LNCAP (cell line): ENCODE results near the gene DYNLRB2.

ENCODE experiments used
- TF ChIP-seq, protein P1 (sequence below): fragments of 450-650 bp; IDR thresholded peaks from 2 replicates; pipeline ENCODE4 v1.5.1; 2017; ENCODE audit warnings: mild to moderate bottlenecking

The DYNLRB2 gene

DNA sequence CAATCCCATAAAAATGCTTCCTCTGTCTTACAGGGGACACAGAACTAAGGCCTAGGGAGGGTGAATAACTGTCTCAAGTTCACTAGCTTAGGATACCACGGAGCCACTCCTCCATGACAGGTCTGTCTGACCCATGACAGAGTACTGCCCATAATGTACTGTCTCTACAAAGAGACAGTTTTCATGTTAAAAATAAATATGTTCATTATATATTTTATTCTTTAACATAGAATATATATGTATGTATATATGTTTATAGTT lies 28.3 kb upstream of the DYNLRB2 start:
- TF ChIP-seq, protein P1, sequence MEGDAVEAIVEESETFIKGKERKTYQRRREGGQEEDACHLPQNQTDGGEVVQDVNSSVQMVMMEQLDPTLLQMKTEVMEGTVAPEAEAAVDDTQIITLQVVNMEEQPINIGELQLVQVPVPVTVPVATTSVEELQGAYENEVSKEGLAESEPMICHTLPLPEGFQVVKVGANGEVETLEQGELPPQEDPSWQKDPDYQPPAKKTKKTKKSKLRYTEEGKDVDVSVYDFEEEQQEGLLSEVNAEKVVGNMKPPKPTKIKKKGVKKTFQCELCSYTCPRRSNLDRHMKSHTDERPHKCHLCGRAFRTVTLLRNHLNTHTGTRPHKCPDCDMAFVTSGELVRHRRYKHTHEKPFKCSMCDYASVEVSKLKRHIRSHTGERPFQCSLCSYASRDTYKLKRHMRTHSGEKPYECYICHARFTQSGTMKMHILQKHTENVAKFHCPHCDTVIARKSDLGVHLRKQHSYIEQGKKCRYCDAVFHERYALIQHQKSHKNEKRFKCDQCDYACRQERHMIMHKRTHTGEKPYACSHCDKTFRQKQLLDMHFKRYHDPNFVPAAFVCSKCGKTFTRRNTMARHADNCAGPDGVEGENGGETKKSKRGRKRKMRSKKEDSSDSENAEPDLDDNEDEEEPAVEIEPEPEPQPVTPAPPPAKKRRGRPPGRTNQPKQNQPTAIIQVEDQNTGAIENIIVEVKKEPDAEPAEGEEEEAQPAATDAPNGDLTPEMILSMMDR = no peak

- TF ChIP-seq, protein P1 = no peak
These were observed 25.4 kb upstream of the DYNLRB2 start for GRCh38 chr16:80515374-80515773.

DNA sequence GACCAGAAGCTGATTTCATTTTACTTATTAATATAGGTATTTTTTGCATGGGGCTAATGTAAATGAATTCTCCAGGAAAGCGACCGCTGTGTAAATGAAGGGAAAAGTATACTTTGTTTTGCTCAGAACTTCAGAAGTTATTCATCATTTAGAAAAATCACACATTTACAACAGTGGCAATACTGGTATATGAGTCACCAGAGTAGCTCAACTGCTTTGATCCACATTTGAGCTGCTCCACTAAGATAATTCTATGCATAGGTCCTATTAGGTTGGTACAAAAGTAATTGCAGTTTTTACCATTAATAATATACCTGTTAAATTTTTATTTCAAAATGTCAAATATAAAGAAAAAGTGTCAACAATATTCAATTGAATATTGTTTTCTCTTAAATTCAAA lies 22.9 kb upstream of the DYNLRB2 start:
- TF ChIP-seq, protein P1 = no peak

DNA sequence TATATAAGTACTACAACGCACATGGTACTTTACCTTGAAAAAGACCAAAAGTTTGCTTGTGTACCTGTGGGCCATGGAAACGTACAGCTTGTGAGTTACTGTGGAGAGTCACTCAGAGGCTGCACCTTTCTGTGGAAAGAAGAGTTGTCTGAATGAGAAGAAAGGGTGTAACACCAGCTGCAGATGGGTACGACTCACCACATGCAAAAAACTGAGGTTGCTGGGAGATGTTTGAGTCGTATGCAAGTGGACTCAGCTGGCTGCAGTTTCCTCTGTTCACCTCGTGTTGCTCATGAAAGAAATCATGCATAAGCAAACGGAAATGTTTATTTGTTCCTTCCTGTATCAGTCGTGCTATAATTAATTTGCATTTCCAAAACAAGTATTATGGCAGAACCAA lies 22.4 kb upstream of the DYNLRB2 start:
- TF ChIP-seq, protein P1 = no peak

DNA sequence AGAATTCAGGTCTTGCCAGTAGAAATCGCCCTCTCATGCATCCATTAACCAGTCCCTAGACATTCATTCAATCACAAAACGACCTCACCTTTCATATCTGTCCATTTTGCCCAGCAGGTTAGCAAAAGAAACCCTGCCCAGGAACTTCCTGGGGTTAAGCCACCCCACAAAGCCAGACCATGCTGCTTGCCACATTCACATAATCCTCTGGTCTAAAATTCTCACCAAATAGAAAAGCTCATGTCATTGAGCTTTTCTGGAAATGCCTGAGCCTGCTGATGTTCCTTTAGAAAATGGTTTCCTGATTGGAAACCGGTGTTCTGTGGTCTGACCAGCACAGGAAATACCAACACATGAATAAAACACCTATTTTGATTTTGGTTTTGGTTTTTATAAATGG lies 21.6 kb upstream of the DYNLRB2 start:
- TF ChIP-seq, protein P1 = no peak

GRCh38 chr16:80525420-80525819 lies 15.4 kb upstream of the DYNLRB2 start:
- TF ChIP-seq, protein P1 = no peak

DNA sequence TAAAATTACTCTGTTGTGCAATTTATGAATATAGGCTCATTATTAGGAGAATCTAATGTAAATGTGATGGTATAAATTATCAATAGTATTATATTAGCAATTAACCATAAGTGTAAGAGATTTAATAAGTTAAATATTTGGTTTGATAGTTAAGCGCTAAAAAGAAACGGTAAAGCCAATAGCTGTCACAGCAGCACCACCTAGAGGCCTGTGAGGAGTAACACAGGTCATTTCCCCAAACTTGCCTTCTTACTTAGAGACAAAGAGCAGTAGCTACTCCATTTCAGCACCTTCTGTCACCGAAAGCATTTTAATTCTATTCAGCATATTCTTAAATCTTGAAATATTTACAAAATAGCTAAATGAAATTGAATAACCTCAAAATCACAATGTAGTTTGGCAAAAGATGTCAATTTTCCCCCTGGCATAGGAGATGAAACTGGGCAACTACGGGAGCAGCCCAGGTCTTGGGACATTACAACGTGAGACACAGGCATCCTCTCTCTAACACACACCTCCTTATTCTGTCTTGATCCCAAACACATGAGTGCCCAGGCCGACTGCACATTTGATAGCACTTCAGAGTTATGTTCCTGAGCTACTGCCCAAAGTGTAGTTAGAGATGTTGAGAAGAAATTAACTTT lies 14.3 kb upstream of the DYNLRB2 start:
- TF ChIP-seq, protein P1 = peak; percentile 88

GRCh38 chr16:80527297-80527696 lies 13.5 kb upstream of the DYNLRB2 start:
- TF ChIP-seq, protein P1 = peak; percentile 76
